Epithelial cell of alveolus of lung (primary cell): ENCODE measurements around the gene TNNC1. TPM values are rescaled to one million over a fixed set of nuclear protein-coding genes. Genes with fewer than 3 reads are reported as not detected.

Source experiments
- total RNA-seq: library from RNA; depleted of rRNA; stranded (reverse); fragments of >200 nt; gene quantifications from 2 replicates; pipeline ENCODE4 v1.2.1, GENCODE V29; 2015

The TNNC1 gene
- total RNA-seq = 0.26 and 4.8 TPM in 2 replicates

DNA sequence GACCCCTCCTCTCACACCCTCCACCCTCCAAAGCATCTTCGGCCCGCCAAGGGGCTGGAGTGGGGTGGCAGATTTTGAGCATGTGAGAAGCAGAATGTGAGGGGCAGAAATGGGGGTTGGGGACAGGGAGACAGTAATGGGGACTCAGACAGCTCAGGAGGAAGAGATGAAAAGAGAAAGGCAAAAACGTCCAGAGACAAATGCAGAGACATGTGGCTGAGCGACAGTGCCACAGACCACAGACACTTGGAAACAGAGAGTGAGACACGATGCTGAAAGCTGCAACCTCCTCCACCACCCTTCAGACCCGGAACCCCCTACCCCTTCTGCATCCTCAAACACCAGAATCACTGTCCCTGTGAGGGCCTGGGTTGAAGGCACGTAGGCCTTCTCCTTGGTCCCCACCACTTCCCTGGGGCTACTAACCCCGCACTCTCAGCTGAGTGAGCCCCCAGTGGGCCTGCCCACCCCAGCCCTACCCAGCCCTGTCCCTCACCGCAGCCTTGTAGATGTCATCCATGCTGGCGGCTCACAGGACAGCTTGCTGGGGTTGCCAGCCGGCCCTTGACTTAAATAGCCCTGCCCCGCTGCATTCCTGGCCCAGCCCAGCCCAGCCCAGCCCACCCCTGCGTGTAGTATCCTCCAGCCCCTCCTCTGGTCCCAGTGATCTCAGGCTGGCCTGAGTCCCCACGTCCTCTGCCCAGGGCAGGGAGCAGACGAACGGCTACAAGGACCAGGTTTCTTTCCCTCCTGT is at the start of gene TNNC1:
Gene TNNC1, minus strand, starts transcription at position 546 of the 754 bp plus-strand sequence. Its CDS starts 26 bp downstream, at position 520.

DNA sequence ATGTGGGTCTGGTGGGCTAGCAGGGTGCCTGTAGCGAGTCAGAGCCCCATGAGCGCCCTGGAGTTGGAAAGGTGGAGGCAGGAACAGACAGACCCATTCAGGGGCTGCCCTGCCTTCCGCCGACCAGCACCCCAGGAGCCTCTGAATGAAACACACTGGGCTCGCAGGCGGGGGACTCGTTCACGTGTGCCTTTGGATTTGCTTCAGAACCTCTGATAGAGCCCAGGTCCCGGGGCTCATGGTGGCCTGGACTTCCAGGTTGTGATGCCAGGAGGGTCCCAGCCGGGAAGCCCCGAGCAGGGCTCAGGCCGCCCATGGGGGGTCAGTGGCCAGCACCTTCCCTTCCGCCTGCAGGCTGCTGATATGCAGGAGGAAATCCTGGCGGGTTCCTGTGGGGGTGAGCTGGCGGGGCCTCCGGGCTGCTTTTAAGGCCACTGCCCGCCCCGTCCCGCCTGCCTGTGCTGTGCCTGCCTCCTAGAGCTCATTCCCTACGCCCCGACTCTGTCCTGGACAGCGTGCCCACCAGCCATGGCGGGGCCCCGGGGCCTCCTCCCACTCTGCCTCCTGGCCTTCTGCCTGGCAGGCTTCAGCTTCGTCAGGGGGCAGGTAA is 41.1 kb upstream of the TNNC1 start, which contains the start of gene STAB1:
Gene STAB1, plus strand, starts transcription at position 453 of the 610 bp plus-strand sequence. Its CDS starts 76 bp downstream, at position 529.

DNA sequence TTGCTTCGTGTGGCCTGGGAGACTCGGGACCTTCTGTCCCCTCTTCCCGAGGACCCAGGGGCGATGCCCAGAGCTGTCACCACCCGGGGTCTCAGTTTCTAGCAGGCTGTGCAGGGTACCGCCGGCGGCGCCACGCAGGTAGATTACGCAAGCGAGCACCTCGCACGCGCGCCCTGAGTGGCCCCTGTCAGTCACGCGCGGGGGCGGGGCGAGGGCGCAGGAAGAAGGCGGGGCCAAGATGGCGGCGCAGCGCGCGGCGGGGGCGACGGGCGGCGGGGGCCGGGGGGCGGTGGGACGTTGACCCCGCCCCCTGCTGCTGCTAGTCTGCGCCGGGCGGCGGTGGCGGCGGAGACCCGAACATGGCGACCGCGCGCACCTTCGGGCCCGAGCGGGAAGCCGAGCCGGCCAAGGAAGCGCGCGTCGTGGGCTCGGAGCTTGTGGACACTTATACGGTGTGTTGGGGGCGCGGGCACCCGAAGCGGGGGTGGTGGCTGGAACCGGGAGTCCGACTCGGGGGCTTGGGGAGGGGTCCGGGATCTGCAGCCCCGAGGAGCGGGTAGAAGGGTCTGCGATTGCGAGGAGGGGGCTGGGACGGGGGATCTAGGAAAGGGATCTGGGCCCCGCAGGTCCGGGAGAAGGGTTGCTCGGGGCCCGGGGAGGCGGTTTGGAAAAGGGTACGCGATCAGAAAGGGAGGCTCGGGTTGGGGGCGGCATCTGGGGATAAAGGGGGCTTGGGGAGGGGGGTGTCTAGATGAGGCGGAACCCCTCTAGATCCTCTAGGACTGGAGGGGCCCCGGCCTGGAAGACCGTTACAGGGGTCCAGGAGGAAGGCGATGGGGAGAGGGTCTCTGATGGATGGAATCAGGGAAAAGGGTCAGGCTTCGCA is 1.7 kb upstream of the TNNC1 start, which contains the start of gene NISCH:
Gene NISCH, plus strand, starts transcription at position 322 of the 886 bp plus-strand sequence. Its CDS starts 38 bp downstream, at position 360.

DNA sequence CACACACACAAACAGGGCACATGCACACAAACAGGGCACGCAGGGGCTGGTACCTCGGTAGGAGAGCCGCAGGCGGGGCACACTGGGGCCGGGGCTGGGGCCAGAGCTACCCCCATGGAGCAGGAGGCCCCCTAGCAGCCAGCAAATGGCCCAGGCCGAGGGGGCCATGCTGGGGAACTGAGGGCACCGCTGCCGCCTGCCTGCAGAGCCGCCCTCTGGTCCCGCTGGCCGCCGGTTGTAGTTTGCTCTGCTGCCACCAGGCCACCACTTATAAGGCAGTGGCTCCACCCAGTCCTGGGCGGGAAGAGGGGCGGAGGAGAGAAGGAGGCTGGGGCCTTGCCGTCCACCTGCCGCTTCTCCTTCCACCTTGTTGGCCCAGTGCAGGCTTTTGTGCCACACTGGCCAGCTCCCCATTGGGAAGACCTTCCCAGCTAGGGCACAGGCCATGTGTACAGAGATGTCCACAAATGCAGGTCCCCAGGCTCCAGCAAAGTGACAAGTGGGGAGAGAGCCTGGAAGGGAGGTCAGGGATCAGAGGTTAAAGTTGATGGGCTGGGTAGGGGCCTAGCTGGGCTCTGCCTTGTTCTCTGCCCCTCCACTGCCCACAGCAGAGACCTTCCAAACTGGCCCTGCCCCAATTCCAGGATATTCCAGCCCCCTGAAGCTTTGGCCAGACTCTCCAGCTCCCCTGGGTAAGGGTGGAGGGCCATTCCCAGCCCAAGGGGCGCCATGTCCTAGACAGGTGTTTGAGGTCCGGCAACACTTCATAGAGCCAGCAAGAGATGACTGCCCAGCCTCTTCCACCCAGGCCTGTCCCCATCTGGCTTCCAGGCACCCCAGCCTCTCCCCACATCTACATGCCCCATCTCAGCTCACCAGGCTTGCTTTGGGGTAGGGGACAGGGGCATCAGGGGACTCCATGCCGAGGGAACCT is 8.7 kb downstream of the TNNC1 start, which contains the start of gene SEMA3G:
Gene SEMA3G, minus strand, starts transcription at position 244 of the 934 bp plus-strand sequence. Its CDS starts 76 bp downstream, at position 168.

Other genes with a start within 250 kb of the TNNC1 start
- not detected in 2 replicates for gene TLR9, start 228.4 kb downstream of the TNNC1 start, total RNA-seq
- gene TWF2, start 214.9 kb downstream of the TNNC1 start, total RNA-seq = 107 and 182 TPM in 2 replicates
- 20.0 and 22.4 TPM in 2 replicates for gene PPM1M, start 208.3 kb downstream of the TNNC1 start, total RNA-seq
- 55.1 and 73.8 TPM in 2 replicates for gene WDR82, start 175.4 kb downstream of the TNNC1 start, total RNA-seq
- 8.4 and 10.2 TPM in 2 replicates for gene GLYCTK, start 166.2 kb downstream of the TNNC1 start, total RNA-seq
- 0.39 and 0.96 TPM in 2 replicates for gene DNAH1, start 137.7 kb downstream of the TNNC1 start, total RNA-seq
- 55.2 and 63.6 TPM in 2 replicates for gene BAP1, start 44.0 kb downstream of the TNNC1 start, total RNA-seq
- gene PHF7, start 43.4 kb downstream of the TNNC1 start, total RNA-seq = 3.1 and 5.2 TPM in 2 replicates
- 0.13 and 0.40 TPM in 2 replicates for gene SEMA3G, start 8.9 kb downstream of the TNNC1 start, total RNA-seq
- gene NISCH, start 1.6 kb upstream of the TNNC1 start, total RNA-seq = 24.0 and 65.3 TPM in 2 replicates
- gene STAB1, start 41.3 kb upstream of the TNNC1 start, total RNA-seq = 0.39 and 0.80 TPM in 2 replicates
- 118 and 290 TPM in 2 replicates for gene NT5DC2, start 79.8 kb upstream of the TNNC1 start, total RNA-seq
- gene UQCC5, start 82.6 kb upstream of the TNNC1 start, total RNA-seq = 0.91 TPM in 1 of 2 replicates, not detected in the other
- gene PBRM1, start 231.9 kb upstream of the TNNC1 start, total RNA-seq = 30.9 and 40.2 TPM in 2 replicates
- 72.3 and 80.9 TPM in 2 replicates for gene GNL3, start 232.0 kb upstream of the TNNC1 start, total RNA-seq